Measurements from ENCODE around the gene OLFML2A.

GRCh38 chr9:124758061-124758460 lies 18.9 kb upstream of the OLFML2A start:
- TF ChIP-seq CTCF (IDR thresholded peaks at IDR 0.05; ENCODE audit: insufficient read depth, low read length) (no peak), GABPA (IDR thresholded peaks at IDR 0.05; ENCODE audit: low read depth) (no peak), POLR2AphosphoS5 (IDR thresholded peaks at IDR 0.05; ENCODE audit: low read depth) (peak; percentile 32; the same call in 1 of the 2 replicates), SPI1 (IDR thresholded peaks at IDR 0.05; ENCODE audit: borderline replicate concordance, low read depth) (peak; percentile 97)

All from HL-60 (cell line).